OCI-LY1 (cell line): ENCODE results near the gene ATP11A.

Source experiments
- EZH2 ChIP-seq: fragments of 200-600 bp; sonication (generic), shearing (Covaris generic); IDR thresholded peaks from 2 replicates; pipeline ENCODE4 v1.8.0; 2017; ENCODE audit warnings: borderline replicate concordance, mixed run types, mild to moderate bottlenecking, antibody characterized with exemption, low read length, moderate library complexity, mixed read lengths
- TF ChIP-seq, protein P1 (sequence below): fragments of 200-600 bp; sonication (generic), shearing (Covaris generic); IDR thresholded peaks from 2 replicates; pipeline ENCODE4 v1.5.1; 2017; ENCODE audit warnings: mild to moderate bottlenecking, antibody characterized with exemption, low read length, moderate library complexity, mixed read lengths

GRCh38 chr13:112911883-112912282 lies 222.0 kb downstream of the ATP11A start:
- TF ChIP-seq, protein P1, sequence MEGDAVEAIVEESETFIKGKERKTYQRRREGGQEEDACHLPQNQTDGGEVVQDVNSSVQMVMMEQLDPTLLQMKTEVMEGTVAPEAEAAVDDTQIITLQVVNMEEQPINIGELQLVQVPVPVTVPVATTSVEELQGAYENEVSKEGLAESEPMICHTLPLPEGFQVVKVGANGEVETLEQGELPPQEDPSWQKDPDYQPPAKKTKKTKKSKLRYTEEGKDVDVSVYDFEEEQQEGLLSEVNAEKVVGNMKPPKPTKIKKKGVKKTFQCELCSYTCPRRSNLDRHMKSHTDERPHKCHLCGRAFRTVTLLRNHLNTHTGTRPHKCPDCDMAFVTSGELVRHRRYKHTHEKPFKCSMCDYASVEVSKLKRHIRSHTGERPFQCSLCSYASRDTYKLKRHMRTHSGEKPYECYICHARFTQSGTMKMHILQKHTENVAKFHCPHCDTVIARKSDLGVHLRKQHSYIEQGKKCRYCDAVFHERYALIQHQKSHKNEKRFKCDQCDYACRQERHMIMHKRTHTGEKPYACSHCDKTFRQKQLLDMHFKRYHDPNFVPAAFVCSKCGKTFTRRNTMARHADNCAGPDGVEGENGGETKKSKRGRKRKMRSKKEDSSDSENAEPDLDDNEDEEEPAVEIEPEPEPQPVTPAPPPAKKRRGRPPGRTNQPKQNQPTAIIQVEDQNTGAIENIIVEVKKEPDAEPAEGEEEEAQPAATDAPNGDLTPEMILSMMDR: no peak
- no peak for TF ChIP-seq EZH2
